ENCODE results near the gene RAB1A.

RAB1A gene

GRCh38 chr2:65085148-65085547 lies 44.8 kb downstream of the RAB1A start:
- DNase-seq: no peak

GRCh38 chr2:65081232-65081685 lies 48.6 kb downstream of the RAB1A start:
- no peak for DNase-seq

GRCh38 chr2:65079017-65079416 lies 50.9 kb downstream of the RAB1A start:
- no peak for DNase-seq

GRCh38 chr2:65077898-65078297 lies 52.0 kb downstream of the RAB1A start:
- no peak for DNase-seq

GRCh38 chr2:65076345-65076710 lies 53.6 kb downstream of the RAB1A start:
- DNase-seq: no peak

- DNase-seq: no peak
These were observed 54.1 kb downstream of the RAB1A start for GRCh38 chr2:65075605-65076344.

GRCh38 chr2:65075176-65075575 lies 54.7 kb downstream of the RAB1A start:
- no peak for DNase-seq

GRCh38 chr2:65073879-65074565 lies 55.9 kb downstream of the RAB1A start:
- DNase-seq: no peak

GRCh38 chr2:65072181-65072970 lies 57.5 kb downstream of the RAB1A start:
- no peak for DNase-seq

GRCh38 chr2:65071499-65072180 lies 58.3 kb downstream of the RAB1A start:
- no peak for DNase-seq

- DNase-seq: no peak
These were observed 59.0 kb downstream of the RAB1A start for GRCh38 chr2:65070856-65071255.

- no peak for DNase-seq
These were observed 59.6 kb downstream of the RAB1A start for GRCh38 chr2:65070172-65070830.

GRCh38 chr2:65069439-65069824 lies 60.5 kb downstream of the RAB1A start:
- no peak for DNase-seq

GRCh38 chr2:65067806-65068553 lies 61.9 kb downstream of the RAB1A start:
- DNase-seq: no peak

GRCh38 chr2:65064728-65065552 lies 65.0 kb downstream of the RAB1A start:
- DNase-seq: peak; percentile 33

- DNase-seq: no peak
These were observed 66.8 kb downstream of the RAB1A start for GRCh38 chr2:65062843-65063825.

- no peak for DNase-seq
These were observed 68.0 kb downstream of the RAB1A start for GRCh38 chr2:65061910-65062339.

GRCh38 chr2:65061146-65061909 lies 68.6 kb downstream of the RAB1A start:
- no peak for DNase-seq

- no peak for DNase-seq
These were observed 70.8 kb downstream of the RAB1A start for GRCh38 chr2:65059071-65059470.

All from activated naive CD4-positive, alpha-beta T cell treated with anti-CD3 and anti-CD28 coated beads, Interleukin-2, amount 50 U/mL, for 16 hours (primary cell).